ENCODE results near the gene CNGB1.
"Not testable (repeated sequence)": the region's sequence is repeated elsewhere in the genome, so short reads cannot be mapped to it uniquely, and the experiment has no call there.

Gene CNGB1

GRCh38 chr16:57970970-57971369 lies at the start of gene CNGB1:
Gene CNGB1, minus strand, starts transcription at chr16:57971128. Its CDS starts 3,842 bp downstream, at chr16:57967286.
- peak; percentile 19 for DNase-seq

GRCh38 chr16:58019866-58020538 lies 49.1 kb upstream of the CNGB1 start:
- no peak for DNase-seq

DNA sequence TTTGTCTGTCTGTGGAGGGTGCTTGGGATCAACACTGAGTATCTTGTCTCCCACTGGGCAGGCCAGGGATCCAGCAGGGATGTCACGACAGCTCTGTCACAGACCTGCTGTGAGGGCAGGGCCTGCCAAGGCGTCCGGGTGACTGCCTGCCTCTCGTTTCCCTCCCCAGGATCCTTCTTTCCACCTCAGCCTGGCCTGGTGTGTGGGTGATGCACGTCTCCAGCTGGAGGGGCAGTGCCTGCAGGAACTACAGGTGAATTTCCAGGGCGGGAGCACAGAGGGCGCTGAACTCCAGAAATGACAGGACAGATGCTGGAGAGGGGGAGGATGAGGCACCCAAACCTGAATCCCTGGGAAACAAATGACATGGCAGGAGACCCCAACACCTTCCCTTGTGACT lies 47.9 kb upstream of the CNGB1 start:
- DNase-seq, result no peak

- no peak for DNase-seq
Observed at GRCh38 chr16:58016840-58017446, 46.0 kb upstream of the CNGB1 start.

DNA sequence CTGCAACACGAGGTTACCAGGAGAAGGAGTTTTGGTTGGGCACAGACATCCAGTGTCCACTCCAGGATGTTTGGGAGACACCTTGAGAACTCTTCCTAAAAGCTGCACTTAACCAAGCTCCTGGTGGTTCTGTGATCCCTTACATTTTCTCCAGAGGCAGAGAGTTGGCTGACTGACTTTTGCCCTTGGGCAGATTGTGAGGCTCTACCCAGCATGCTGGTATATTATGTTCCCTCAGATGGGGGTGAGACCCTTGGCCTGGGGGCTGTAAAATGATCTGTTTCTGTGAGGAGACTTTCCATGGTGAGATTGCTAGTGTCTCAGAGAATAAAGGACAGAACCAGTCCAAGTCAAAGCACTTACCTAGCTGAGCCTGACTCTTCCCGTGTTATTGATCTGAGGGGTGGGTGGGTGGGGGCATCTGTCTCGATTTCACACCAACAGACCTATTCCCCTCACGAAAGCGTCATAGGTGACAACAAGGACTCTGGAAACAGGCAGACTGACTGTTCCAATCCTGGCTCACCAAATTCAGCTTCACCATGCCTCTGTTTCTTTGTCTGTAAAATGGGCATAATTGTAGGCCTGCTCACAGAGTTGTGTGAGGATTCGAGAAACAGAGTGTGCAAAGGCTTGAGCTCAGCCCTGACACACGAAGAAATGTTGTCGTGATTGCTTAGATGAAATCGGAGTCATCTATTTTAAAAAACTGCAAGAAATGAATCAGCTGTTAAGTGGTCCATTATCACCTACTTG lies 42.5 kb upstream of the CNGB1 start:
- no peak for DNase-seq

GRCh38 chr16:58012481-58012880 lies 41.6 kb upstream of the CNGB1 start:
- DNase-seq, result no peak

DNA sequence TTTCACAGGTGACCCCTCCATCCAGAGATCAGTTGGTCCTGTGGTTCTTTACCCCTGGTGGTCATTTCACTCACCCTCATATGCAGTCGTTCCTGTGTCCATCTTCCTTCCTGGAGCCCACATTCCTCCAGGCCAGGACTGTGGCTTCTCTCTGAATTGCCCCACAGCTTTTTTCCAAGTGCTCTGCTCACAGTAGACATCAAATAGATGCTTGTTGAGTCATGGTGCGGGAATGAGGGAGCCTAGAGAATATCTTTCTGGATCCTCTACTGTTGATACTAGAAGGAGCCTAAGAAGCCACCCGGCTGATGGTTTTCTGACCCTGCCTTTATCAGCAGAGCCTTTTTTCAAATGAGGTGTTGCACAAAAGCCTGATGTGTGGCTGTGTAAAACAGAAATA lies 40.7 kb upstream of the CNGB1 start:
- no peak for DNase-seq

- DNase-seq, result no peak
Observed at GRCh38 chr16:58010886-58011285, 40.0 kb upstream of the CNGB1 start.

- no peak for DNase-seq
Observed at GRCh38 chr16:58009856-58010416, 39.0 kb upstream of the CNGB1 start.

GRCh38 chr16:58004736-58005135 lies 33.8 kb upstream of the CNGB1 start:
- DNase-seq, result not testable (repeated sequence)

DNA sequence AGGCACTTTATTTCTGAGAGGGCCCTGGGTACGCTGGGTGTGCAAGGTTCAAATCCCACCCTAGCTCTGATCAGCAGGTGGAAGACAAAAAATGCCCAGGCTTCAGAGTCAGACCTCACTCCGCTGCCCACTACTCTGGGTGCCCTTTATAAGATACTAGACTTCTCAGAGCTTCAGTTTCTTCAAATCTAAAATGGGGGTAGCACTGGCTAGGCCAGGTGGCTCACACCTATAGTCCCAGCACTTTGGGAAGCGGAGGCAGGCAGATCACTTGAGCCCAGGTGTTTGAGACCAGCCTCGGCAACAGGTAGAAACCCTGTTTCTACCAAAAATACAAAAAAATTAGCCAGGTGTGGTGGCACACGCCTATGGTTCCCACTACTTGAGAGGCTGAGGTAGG lies 32.0 kb upstream of the CNGB1 start:
- no peak for DNase-seq

DNA sequence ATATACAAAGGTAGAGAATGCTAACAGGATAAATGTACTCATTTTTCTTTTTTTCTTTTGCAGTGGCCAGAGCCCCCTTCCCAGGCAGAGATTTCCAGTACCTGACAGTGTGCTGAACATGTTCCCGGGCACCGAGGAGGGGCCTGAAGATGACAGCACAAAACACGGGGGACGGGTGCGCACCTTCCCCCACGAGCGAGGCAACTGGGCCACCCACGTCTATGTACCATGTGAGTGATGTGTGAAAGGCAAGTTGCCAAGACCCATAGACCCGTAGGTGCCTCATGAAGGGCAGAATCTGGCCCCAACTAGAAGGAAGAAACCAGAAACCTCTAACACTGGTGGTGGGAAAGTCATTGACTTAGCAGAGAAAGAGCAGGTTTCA lies 31.5 kb upstream of the CNGB1 start:
- no peak for DNase-seq

DNA sequence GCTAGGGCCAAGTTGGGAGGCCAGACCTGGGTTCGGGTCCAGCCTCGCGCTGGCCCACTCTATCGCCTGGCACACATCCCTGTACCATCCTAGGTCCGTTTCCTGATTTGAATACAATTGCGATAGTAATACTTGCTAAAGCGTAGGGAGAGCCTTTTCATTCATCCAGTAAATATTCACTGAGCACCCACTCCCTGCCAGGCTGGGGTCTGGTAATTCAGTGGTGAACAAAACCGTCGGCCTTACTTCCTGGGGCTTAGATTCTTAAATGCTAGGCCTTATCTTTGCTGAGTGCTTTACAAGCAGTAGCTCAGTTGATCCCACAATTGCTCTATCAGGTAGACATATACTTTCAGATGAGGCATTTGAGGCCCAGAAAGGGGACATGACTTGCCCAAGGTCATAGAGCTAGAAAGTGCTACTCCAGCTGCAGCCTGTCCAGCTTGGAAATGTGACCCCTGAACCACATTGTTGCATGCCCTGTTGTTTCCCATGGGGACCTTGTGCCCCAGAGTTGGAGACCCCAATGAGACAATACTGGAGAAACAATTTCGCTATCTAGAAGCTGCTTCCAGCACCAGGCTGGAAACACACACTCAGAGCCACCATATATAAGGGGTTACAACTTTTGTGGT lies 31.0 kb upstream of the CNGB1 start:
- DNase-seq, result no peak

DNA sequence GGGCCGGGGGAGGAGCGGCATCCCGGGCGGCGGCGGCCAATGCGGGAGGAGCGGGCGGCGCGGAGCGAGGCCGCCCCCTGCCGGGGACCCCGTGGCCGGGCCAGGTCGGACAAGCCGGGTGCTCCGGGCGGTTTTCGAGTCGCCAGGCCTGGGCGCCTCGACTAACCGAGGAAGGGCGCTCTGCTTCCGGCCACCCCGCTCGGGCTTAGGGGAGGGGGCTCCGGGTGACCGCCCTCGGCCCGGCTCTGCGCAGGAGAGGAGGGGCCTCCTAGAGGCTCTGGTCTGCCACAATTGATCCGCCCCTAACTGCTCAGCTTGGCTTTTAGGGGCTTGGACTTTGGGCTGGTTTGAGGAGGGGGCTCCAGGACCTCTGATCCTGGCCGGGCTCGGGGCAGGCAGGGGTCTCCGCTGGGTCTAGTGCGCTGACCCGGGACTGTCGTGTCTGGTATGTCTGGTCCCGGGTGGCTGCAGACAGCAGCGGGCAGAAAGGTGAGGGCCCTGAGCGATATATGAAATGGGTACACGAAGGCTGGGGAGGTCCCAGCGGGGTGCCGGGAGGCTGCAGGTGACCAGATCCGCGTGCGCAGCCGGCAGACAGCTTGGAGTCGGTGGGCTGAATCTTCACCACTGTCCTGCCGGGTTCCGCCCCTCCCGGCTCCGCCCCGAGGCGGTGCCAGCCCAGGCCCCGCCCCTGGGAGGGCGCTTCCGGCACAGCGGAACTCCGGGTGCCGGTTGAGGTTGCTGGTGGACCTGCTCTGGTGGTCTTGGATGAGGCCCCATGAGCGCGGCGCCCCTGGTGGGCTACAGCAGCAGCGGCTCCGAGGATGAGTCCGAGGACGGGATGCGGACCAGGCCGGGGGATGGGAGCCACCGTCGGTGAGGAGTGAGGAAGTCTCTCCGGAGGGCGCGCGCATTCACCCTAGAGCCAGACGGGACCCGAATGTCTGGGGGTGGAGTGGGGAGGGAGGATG lies 30.1 kb upstream of the CNGB1 start, which contains the start of gene USB1:
TSS of gene USB1 (plus strand) at position 702 of the 971 bp plus-strand sequence. CDS start at position 779, 77 bp downstream.
- peak; percentile 80 for DNase-seq

DNA sequence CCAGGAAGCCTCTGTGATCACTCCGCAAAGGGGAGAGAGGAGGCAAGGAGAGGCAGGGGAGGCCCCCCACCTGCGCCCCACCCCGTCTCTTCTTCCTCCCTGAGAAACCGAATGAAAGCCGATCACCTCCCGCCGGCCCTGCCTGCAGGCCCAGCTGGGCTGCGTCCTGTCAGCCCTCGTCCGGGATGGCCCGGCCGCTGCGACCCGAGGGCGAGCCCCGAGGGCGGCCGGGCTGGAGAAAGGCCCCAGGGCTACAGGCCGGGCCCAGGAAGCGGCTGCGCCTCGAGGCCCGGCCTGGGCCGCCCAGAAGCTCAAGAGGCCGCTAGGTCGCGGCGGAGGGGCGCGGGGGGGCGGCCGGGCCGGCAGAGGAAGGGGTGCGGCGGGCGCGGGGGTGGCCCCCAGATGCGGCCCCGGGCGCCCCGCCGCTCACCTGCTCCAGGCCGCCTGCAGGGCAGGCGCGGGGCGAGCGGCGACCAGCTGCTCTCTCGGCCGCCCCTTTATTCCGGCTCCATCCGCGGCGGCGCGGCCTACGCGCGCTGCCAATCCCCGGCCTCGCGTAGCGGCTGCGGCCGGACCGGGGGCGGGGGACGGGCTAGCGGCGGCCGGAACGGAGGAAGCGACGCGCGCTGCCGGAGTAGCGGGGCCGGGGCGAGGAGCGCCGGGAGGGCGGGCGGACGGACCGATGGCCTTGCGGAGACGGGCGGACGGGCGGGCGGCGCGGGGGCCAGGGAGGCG lies 29.2 kb upstream of the CNGB1 start, which contains the start of gene ZNF319:
TSS of gene ZNF319 (minus strand) at position 702 of the 735 bp plus-strand sequence. CDS start 2,407 bp downstream, outside the sequence.
- DNase-seq, result no peak

GRCh38 chr16:57999366-57999970 lies 28.5 kb upstream of the CNGB1 start:
- no peak for DNase-seq

DNA sequence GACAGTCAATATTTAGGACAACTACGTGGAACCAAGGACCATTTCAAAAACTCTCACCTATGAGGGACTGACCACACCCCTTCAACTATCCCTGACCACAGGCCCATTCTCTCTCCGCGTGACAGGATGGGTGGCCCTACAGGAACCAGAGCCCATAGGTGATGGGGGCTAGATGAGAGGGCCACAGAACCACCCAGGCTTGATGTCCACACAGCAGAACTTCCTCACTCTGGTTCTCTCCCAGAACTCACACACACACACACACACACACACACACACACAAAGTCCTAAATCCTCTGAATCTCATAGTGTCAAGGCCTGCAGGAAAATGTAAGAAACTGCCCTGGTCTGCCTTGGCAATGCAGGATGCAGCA lies 28.1 kb upstream of the CNGB1 start:
- DNase-seq, result no peak

DNA sequence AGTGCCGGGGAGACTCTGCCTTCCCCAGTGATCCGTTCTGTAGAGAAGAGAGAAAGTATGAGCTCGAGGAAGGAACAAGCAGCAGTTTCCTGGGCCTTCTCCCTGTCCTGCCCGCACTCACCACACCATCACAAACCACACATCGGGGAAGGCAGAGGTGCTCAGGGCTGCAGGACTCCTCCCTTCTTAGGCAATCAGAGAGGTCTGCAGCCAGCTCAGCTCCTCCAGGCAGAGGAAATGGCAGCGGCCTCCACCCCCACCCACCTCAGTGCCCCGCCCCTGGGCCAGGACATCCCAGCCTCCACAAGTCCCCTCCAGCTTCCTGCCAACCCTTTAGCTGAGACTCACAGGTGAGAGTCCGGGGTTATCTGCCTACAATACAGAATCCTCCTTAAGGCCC lies 27.6 kb upstream of the CNGB1 start:
- DNase-seq, result no peak

DNA sequence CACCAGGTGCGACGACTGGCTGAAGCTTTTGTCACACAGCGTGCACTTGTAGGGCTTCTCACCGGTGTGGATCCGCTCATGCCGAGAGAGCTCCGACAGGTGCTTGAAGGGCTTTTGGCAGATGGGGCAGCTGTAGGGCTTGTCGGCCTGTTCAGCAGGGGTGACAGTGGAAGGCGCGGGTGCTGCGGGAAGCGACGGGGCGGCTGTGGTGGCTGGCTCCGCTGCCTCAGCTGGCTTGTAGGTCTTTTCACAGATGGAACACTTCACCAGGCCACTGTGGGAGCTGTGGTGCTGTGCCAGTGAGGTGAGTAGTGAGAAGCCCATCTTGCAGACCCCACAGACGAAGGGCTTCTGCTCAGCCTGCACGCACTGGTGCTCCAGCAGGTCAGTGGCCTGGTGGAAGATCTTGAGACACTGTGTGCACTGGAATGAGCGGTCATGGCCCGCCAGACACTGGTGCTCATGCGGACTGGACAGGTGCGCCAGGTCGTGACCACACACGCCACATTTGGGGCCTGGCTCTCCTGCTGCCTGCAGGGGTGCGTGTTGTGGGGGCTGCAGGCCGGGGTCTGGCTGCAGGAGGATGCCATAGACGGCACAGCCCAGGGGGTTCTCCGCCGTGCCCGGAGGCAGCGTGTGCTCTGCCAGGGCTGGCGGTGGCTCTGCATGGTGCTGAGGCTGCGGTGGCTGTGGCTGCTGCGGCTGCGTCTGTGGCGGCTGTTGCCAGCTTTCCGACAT lies 26.8 kb upstream of the CNGB1 start:
- no peak for DNase-seq

DNA sequence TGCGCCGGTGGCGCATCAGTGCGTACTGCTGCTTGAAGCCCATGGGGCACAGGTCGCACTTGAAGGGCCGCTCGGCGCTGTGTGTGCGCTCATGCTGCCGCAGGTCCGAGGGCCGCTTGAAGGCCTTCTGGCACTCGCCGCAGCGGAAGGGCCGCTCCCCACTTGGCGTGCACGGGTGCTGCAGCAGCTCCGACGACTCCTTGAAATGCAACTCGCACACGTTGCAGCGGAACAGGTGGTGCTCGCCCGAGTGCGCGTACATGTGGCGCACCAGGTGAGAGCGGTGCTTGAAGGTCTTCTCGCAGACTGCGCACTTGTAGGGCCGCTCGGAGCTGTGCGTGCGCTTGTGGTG lies 26.2 kb upstream of the CNGB1 start:
- DNase-seq, result no peak

All from NCI-H1436 (cell line).